GM13976 (cell line): Measurements from ENCODE around the gene INHBC.
"Not testable (repeated sequence)": the region's sequence is repeated elsewhere in the genome, so short reads cannot be mapped to it uniquely, and the experiment has no call there.

Source experiments
- DNase-seq: peaks from one replicate; pipeline ENCODE4 v3.0.0; 2012; ENCODE audit warnings: low spot score
- CTCF ChIP-seq: IDR thresholded peaks from 2 replicates; pipeline ENCODE4 v1.5.1; 2012; ENCODE audit warnings: borderline replicate concordance, mild to moderate bottlenecking; ENCODE audit not compliant: insufficient read depth; ENCODE audit errors: extremely low read depth, missing control alignments, control extremely low read depth
- in situ Hi-C: fragments of 300-500 bp; cut with MboI; formaldehyde crosslinking; loops from one replicate; pipeline ENCODE4 v1.12.0; 2022; ENCODE audit warnings: low sequenced_read_pairs, mixed read lengths, inconsistent platforms; ENCODE audit not compliant: unreplicated experiment

INHBC gene

DNA sequence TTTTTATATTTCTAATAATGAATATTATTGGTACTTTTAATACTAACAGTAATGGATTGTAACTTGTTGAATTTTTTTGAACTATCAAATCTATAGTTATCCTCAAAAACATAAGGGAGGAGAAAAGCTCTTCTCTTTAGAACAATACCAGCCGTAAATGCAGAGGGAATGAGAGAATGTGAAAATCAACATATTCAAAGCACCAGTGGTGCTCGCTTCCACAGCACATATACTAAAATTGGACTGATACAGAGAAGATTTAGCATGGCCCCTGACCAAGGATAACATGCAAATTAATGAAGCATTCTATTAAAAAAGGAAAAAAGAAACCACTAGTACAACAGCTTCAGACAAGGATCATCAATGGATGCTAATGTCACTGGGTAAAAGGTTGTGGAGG is 19.5 kb upstream of the INHBC start:
- in situ Hi-C loops, result no loop called here
- DNase-seq, result no peak
- no peak for TF ChIP-seq CTCF

- DNase-seq, result no peak
- no peak for TF ChIP-seq CTCF
- in situ Hi-C loops, result no loop called here
Measured at GRCh38 chr12:57416039-57416996, 18.3 kb upstream of the INHBC start.

DNA sequence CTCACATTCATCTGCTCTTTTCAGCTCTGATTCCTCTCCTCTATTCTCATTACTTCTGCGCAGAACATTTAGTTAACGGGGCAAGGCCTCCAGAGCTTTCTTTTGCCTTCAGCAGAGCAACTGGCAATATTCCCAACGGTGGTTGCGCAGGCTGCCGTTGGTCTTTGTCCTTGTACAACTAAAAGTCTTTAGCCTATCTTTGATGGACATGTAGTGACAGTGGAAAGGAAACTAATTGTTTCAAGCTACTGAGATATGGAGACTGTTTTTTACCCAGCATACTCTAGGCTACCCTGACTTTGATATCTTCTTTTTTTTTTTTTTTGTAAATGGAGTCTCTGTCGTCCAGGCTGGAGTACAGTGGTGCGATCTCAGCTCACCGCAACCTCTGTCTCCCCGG is 16.3 kb upstream of the INHBC start:
- DNase-seq, result no peak
- no peak for TF ChIP-seq CTCF
- in situ Hi-C loops, result no loop called here

DNA sequence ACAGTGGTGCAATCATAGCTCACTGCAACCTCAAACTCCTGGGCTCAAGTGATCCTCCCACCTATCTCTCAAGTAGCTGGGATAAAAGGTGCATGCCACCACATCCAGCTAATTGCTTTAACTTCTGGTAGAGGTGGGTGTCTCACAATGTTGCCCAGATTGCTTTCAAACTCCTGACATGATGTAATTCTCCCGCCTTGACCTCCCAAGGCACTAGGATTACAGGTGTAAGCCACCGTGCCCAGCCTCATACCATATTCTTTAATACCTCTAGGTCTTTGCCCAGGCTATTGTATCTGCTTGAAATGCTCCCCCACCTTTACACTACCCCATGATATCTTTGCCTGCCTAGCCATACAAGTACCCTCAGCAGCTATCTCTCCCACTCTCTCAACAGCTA is 15.1 kb upstream of the INHBC start:
- no peak for DNase-seq
- in situ Hi-C loops, result no loop called here
- no peak for TF ChIP-seq CTCF

DNA sequence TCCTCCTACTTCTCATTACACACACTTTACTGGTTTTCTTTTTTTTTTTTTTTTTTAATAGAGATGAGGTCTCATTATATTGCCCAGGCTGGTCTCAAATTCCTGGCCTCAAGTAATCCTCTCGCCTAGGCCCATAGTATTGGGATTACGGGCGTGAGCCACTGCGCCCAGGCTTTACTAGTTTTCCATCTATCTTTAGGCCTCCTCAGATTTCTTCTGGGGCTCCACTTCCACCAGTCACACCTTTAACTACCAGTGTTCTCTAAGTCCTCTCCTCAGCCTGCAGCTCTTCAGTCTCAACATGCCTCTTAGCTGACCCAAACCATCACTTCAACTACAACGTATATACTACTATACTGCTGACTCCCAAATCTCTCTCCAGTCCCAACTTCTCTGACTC is 14.1 kb upstream of the INHBC start:
- DNase-seq, result no peak
- in situ Hi-C loops, result no loop called here
- no peak for TF ChIP-seq CTCF

GRCh38 chr12:57426948-57427347 is 7.6 kb upstream of the INHBC start:
- DNase-seq, in situ Hi-C loops: not testable (repeated sequence)

DNA sequence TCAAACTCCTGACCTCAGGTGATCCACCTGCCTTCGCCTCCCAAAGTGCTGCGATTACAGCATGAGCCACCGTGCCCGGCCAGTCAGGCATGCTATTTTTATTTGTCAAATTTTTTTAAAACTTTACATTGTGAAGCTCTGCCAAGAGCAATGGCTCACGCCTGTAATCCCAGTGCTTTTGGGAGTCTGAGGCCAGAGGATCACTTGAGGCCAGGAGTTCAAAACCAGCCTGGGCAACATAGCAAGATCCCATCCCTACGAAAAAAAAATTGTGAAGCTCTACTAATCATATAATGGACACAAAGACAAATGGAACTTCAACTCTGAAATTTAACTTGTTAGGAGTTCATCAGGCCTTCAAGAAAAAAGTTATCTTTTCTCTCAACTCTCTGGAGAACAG is 5.6 kb upstream of the INHBC start:
- no peak for DNase-seq
- in situ Hi-C loops, result no loop called here
- no peak for TF ChIP-seq CTCF
